NCI-H1105 (cell line): ENCODE results near the gene CALB2.
"Not testable (repeated sequence)": the region's sequence is repeated elsewhere in the genome, so short reads cannot be mapped to it uniquely, and the experiment has no call there.

Source experiments
- DNase-seq: peaks from one replicate; lab custom pipeline; 2025; lab: John Stamatoyannopoulos, UW

The CALB2 gene

GRCh38 chr16:71358464-71358998 is at the start of gene CALB2:
TSS of gene CALB2 (plus strand) at chr16:71358723. CDS start at chr16:71358793, 70 bp downstream.
- peak; percentile 10 for DNase-seq

GRCh38 chr16:71311553-71312158 is 46.9 kb upstream of the CALB2 start:
- DNase-seq, result no peak

- DNase-seq, result not testable (repeated sequence)
Observed at GRCh38 chr16:71313591-71313990, 44.9 kb upstream of the CALB2 start.

- no peak for DNase-seq
Observed at GRCh38 chr16:71315269-71315668, 43.3 kb upstream of the CALB2 start.

GRCh38 chr16:71319999-71320398 is 38.5 kb upstream of the CALB2 start:
- DNase-seq, result no peak

GRCh38 chr16:71327720-71328119 is 30.8 kb upstream of the CALB2 start:
- DNase-seq, result no peak

- DNase-seq, result no peak
Observed at GRCh38 chr16:71328151-71328550, 30.4 kb upstream of the CALB2 start.

- peak; percentile 4 for DNase-seq
Observed at GRCh38 chr16:71337631-71338030, 20.9 kb upstream of the CALB2 start.

GRCh38 chr16:71338193-71338592 is 20.3 kb upstream of the CALB2 start:
- no peak for DNase-seq

- no peak for DNase-seq
Observed at GRCh38 chr16:71338632-71339031, 19.9 kb upstream of the CALB2 start.

- DNase-seq, result no peak
Observed at GRCh38 chr16:71339236-71340171, 19.0 kb upstream of the CALB2 start.

- DNase-seq, result no peak
Observed at GRCh38 chr16:71340406-71340805, 18.1 kb upstream of the CALB2 start.

- DNase-seq, result no peak
Observed at GRCh38 chr16:71341881-71342280, 16.6 kb upstream of the CALB2 start.

GRCh38 chr16:71343078-71343477 is 15.4 kb upstream of the CALB2 start:
- DNase-seq, result no peak

- DNase-seq, result no peak
Observed at GRCh38 chr16:71344315-71344905, 14.1 kb upstream of the CALB2 start.

GRCh38 chr16:71345031-71345430 is 13.5 kb upstream of the CALB2 start:
- DNase-seq, result no peak

GRCh38 chr16:71347146-71347545 is 11.4 kb upstream of the CALB2 start:
- no peak for DNase-seq

GRCh38 chr16:71348262-71349085 is 10.0 kb upstream of the CALB2 start:
- no peak for DNase-seq

- DNase-seq, result no peak
Observed at GRCh38 chr16:71350821-71351557, 7.5 kb upstream of the CALB2 start.

- no peak for DNase-seq
Observed at GRCh38 chr16:71351558-71351901, 7.0 kb upstream of the CALB2 start.

- DNase-seq, result no peak
Observed at GRCh38 chr16:71352466-71352865, 6.1 kb upstream of the CALB2 start.
